ENCODE results near the gene RPL29.

- TF ChIP-seq CTCF (IDR thresholded peaks at IDR 0.05), result no peak
- TF ChIP-seq POLR2AphosphoS5 (IDR thresholded peaks at IDR 0.05; ENCODE audit: insufficient read depth in 1 of 2, low read depth in 1 of 2), result no peak
These were observed 18.3 kb upstream of the RPL29 start for GRCh38 chr3:52013802-52014598.
